Measurements from ENCODE around the gene OSM. TPM values are rescaled to one million over a fixed set of nuclear protein-coding genes. Genes with fewer than 3 reads are reported as not detected.

The OSM gene
- total RNA-seq, 4 donors from 2014 or later, result 0.57 to 8.3 TPM; not detected in 2

DNA sequence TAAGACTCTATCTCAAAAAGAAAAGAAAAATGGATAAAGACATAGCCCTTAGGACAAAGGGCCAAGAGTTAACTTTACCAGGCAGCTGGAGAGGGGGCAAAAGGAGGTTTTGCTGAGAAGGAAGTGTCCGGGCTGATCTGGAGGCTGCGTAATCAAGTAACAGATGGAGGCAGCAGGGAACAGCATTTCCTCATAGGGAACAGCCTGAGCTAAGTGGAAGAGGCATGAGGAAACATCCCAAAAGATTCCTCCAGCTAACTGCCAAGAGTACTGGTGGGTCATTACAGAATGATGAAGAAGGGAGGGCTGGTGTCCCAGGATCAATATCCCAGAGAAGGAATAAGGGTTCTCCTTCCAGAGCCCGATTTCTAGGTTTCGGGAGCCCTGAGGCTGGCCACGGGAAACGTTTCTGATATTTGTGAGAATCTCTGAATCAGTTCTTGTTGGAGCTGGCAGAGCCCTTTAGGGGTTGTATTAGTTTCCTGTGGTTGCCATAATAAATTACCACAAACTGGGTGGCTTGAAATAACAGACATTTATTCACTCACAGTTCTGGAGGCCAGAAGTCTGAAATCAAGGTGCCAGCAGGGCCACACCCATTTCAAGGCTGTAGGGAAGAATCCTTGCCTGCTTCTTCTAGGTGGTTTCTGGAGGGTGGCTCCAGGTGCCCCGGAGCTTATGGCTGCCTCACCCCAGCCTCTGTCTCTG is 41.3 kb downstream of the OSM start:
- Histone ChIP-seq H3K27me3 (peaks cover 0 to 44% (median 0%) of the 10 kb centered on the region in 4 donors), H3K4me3 (no peak overlapping the region), H3K36me3 (no peaks in the 10 kb centered on the region), H3K27ac (replicated peaks in 1 of 4) (no peak overlapping the region), H3K9me3 (no peaks in the 10 kb centered on the region), H3K4me1 (no peaks in the 10 kb centered on the region)
- intact Hi-C loops (cut with DNase I), result no loop called here
- TF ChIP-seq POLR2AphosphoS5 (IDR thresholded peaks at IDR 0.05) (no peak), EP300 (IDR thresholded peaks at IDR 0.05) (no peak), POLR2A (IDR thresholded peaks at IDR 0.05; ENCODE audit: low read depth) (no peak)
- TF ChIP-seq, protein P1, sequence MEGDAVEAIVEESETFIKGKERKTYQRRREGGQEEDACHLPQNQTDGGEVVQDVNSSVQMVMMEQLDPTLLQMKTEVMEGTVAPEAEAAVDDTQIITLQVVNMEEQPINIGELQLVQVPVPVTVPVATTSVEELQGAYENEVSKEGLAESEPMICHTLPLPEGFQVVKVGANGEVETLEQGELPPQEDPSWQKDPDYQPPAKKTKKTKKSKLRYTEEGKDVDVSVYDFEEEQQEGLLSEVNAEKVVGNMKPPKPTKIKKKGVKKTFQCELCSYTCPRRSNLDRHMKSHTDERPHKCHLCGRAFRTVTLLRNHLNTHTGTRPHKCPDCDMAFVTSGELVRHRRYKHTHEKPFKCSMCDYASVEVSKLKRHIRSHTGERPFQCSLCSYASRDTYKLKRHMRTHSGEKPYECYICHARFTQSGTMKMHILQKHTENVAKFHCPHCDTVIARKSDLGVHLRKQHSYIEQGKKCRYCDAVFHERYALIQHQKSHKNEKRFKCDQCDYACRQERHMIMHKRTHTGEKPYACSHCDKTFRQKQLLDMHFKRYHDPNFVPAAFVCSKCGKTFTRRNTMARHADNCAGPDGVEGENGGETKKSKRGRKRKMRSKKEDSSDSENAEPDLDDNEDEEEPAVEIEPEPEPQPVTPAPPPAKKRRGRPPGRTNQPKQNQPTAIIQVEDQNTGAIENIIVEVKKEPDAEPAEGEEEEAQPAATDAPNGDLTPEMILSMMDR (IDR thresholded peaks at IDR 0.05), result no peak
- 93% methylated on average over 7 of the region's 7 CpGs for WGBS
- DNase-seq (ENCODE audit: extremely low spot score), result no peak

DNA sequence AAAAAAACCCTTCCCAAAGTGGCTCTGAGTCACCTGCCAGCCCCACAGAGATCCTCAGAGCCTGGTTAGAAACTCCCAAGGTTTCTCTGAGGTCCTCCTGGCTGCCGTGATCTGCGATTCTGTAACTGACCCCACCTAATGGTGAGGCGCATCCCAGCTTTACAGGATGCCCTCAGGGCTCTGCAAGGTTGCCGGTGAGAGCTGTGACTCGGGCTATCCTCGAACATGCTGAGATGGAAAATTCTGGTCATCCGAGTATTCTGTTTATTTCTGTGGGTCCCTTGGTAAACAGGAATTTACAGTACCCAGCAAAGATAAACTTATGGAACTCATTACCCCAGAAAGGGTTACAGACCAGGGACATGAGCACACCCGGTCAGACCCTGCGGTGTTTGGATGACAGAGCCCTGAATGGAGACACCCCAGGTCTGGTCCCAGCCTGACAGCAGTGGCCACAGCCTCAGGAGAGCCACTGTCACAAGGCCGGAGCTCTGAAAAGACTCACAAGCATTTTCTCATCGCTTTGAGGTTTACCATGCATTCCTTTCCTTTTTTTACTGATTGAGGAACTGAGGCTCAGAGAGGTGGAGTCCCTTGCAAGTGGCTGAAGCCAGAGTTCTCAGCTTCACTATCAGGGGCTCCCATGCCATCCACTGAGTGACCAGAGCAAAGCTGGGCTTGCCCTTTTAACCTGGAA is 42.3 kb downstream of the OSM start:
- Histone ChIP-seq H3K4me3 (no peak overlapping the region), H3K27me3 (peaks cover 0 to 42% (median 0%) of the 10 kb centered on the region in 4 donors), H3K36me3 (no peaks in the 10 kb centered on the region), H3K9me3 (no peaks in the 10 kb centered on the region), H3K4me1 (no peaks in the 10 kb centered on the region), H3K27ac (replicated peaks in 1 of 4) (no peak overlapping the region)
- no peak for DNase-seq (ENCODE audit: extremely low spot score)
- intact Hi-C loops (cut with DNase I), result no loop called here
- no peak for TF ChIP-seq EP300 (IDR thresholded peaks at IDR 0.05)
- 70% methylated on average over 11 of the region's 11 CpGs for WGBS

DNA sequence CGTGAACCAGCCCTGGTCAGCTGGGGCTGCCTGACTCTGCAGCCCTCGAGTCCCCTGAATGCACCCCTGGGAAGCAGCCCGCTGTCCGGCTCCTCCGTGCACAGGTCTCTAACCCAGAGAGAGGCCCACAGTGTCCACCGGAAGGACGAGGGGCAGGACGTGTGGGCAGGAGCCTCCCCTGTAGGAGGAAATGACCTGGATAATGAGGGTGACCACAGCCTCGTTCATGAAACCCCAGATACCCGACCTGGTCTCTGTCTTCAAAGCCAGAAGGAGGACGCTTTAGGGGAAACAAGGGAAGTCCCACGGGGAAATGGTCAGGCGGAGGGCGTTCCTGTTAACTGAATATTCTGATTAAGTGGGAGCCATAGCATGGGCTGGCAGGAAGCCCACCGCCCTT is 43.3 kb downstream of the OSM start:
- H3K4me3 ChIP-seq, result no peak overlapping the region

DNA sequence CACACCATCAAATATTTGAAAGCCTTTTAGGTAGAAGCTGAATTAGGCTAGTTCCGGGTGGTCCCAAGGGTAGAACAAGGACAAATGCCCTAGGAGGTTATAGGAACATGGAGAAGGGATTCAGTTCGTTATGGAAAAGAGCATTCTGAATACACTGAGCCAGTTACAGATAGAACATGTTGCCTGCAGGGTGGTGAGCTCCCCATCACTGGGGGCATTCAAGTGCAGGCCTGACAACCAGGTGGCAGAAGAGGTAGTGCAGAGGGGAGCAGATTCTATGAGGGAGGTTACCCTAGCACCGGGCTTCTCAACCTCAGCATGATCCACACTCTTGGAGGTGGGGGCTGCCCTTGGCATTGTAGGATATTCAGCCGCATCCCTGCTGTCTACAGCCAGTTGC is 44.3 kb downstream of the OSM start:
- DNase-seq (ENCODE audit: extremely low spot score), result no peak
- TF ChIP-seq POLR2AphosphoS5 (IDR thresholded peaks at IDR 0.05), result no peak
- TF ChIP-seq EP300 (IDR thresholded peaks at IDR 0.05), result no peak
- TF ChIP-seq, protein P1 (IDR thresholded peaks at IDR 0.05), result no peak
- no peak for TF ChIP-seq POLR2A (IDR thresholded peaks at IDR 0.05; ENCODE audit: low read depth)
- H3K27me3 ChIP-seq, result peaks cover 0 to 41% (median 0%) of the 10 kb centered on the region in 4 donors
- H3K27ac ChIP-seq (replicated peaks in 1 of 4), result no peak overlapping the region
- no peaks in the 10 kb centered on the region for H3K4me1 ChIP-seq
- no peaks in the 10 kb centered on the region for H3K36me3 ChIP-seq
- WGBS, result 92% methylated on average over 3 of the region's 4 CpGs
- H3K4me3 ChIP-seq, result no peak overlapping the region
- H3K9me3 ChIP-seq, result no peaks in the 10 kb centered on the region
- intact Hi-C loops (cut with DNase I), result no loop called here

More for the DNA sequence above, 43.3 kb downstream of the OSM start:
- DNase-seq (ENCODE audit: extremely low spot score), result no peak
- Histone ChIP-seq H3K36me3 (no peaks in the 10 kb centered on the region), H3K27ac (replicated peaks in 1 of 4) (no peak overlapping the region), H3K9me3 (no peaks in the 10 kb centered on the region), H3K27me3 (peaks cover 0 to 36% (median 0%) of the 10 kb centered on the region in 4 donors), H3K4me1 (no peaks in the 10 kb centered on the region)
- intact Hi-C loops (cut with DNase I), result no loop called here
- WGBS, result 71% methylated on average over 15 of the region's 15 CpGs
- no peak for TF ChIP-seq POLR2AphosphoS5 (IDR thresholded peaks at IDR 0.05)
- no peak for TF ChIP-seq POLR2A (IDR thresholded peaks at IDR 0.05; ENCODE audit: low read depth)

DNA sequence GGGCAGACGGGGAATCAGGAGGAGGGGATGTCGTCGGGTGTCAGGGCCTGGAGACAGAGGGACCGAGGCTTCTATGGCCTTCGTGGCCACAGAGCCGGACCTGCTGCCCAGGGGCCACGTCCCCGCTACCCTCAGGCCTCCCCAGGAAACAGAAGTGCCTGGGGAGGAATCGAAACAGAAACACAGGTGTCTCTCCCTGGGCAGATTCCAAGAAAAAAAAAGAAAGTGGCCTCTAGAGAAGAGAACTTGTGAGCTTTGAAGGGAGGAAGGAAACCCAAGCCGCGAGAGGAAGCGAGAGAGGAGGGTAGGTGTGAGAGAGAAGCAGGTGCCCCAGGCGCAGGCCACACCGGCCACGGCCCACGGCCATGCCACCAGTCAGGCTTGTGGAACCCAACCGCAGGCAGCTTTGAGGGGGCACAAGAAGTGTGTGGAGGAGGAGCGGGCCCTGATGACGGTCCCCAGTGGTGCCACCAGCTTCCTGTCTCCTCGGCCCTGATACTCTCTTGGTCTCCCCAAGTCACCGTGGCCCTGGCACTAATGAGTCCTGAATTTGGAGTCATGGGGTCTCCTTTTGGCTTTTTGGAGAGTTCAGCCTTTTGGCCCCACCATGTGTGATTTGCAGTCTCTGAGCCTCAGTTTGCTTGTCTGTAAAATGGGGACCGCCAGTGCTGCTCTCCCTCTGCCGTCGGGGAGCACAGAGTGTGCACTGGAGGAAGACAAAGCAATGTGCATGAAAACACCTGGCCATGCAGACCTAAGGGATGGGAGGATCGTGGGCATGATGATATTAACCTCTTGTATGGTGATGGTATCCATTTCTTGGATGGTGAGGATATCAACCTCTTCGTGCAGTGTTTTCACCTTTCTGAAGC is 45.3 kb downstream of the OSM start:
- no peak overlapping the region for H3K4me3 ChIP-seq
- WGBS, result 65% methylated on average over 26 of the region's 26 CpGs
- H3K27ac ChIP-seq (replicated peaks in 1 of 4), result no peak overlapping the region
- intact Hi-C loops (cut with DNase I), result no loop called here
- no peaks in the 10 kb centered on the region for H3K36me3 ChIP-seq
- H3K9me3 ChIP-seq, result no peaks in the 10 kb centered on the region
- H3K27me3 ChIP-seq, result peaks cover 0 to 48% (median 0%) of the 10 kb centered on the region in 4 donors
- H3K4me1 ChIP-seq, result no peaks in the 10 kb centered on the region
- TF ChIP-seq EP300 (IDR thresholded peaks at IDR 0.05) (no peak), POLR2A (IDR thresholded peaks at IDR 0.05; ENCODE audit: low read depth) (no peak), POLR2AphosphoS5 (IDR thresholded peaks at IDR 0.05) (no peak)
- TF ChIP-seq, protein P1 (IDR thresholded peaks at IDR 0.05), result no peak
- no peak for DNase-seq (ENCODE audit: extremely low spot score)
